GM19452 (cell line): ENCODE data around the gene GRK3.

Source experiments
- ATAC-seq: cut with Tn5 transposase; IDR thresholded peaks from one replicate; pipeline ENCODE4 v1.9.1; 2021; ENCODE audit not compliant: unreplicated experiment

GRK3 gene

DNA sequence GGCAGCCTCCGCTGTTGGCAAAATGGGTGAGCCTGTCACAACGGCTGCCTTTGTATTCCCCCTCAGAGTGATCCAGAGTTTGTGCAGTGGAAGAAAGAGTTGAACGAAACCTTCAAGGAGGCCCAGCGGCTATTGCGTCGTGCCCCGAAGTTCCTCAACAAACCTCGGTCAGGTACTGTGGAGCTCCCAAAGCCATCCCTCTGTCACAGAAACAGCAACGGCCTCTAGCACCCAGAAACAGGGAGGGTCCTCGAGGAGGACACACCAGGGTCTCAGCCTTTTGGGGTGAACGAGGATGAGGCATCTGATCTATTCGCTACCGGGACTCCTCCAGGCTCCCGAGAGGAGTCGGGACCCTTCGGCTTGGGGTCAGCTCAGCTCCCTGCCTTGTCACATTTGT lies 157.7 kb downstream of the GRK3 start:
- no peak for ATAC-seq

DNA sequence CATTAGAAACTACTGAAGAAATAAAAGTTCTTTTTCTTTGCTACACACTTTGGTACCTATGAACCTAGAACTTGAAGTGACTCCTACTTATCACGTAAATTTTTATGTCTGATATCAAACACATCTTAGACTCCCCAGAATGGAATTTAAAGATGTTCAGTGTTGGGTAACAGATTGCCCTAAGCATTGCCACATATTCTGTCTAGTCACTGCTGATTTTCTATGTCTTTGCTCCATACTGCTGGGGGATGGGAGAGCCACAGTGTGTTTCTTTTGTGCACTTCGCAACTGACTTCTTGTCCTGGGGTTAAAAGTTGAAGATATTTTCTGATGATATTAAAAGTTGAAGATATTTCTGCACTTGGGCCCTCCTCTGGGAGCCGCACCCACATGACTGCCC lies 158.2 kb downstream of the GRK3 start:
- ATAC-seq, result no peak

DNA sequence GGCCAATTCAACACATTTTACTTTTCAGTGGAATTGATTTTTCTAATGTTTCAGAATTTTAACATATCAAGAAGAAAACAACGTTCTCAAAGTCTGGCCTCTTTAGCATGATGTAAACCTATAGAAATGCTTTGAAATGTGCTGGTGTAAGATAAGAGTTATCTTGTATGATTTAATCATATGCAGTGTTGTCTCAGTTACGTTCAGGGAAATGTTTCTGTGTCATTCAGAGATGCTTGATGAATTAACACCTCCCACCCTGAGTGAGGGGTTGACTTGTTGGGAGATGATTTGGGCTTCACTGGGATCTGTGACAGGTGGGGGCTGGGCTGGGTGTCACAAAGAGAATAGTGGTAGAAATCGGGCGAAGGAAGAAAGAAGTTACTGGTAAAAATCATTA lies 161.8 kb downstream of the GRK3 start:
- ATAC-seq, result no peak

DNA sequence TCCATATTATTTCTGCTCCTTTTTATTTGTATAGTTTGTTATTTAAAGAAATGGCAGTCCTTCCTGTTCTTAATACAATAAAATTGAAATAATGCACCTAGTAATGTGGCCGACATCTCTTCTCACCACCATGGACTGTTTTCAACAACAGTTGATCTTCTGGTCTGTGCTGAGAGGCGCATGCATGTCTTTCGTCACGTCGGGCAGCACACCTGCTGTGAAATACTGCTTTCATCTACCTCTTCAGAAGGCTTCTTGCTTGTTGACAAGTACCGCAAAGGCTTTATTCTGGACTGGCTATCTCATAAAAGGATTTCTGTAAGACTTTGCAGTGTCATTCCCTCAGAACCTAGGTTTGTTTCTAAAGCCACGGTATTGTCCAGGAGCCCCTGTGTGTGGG lies 163.6 kb downstream of the GRK3 start:
- ATAC-seq, result no peak

DNA sequence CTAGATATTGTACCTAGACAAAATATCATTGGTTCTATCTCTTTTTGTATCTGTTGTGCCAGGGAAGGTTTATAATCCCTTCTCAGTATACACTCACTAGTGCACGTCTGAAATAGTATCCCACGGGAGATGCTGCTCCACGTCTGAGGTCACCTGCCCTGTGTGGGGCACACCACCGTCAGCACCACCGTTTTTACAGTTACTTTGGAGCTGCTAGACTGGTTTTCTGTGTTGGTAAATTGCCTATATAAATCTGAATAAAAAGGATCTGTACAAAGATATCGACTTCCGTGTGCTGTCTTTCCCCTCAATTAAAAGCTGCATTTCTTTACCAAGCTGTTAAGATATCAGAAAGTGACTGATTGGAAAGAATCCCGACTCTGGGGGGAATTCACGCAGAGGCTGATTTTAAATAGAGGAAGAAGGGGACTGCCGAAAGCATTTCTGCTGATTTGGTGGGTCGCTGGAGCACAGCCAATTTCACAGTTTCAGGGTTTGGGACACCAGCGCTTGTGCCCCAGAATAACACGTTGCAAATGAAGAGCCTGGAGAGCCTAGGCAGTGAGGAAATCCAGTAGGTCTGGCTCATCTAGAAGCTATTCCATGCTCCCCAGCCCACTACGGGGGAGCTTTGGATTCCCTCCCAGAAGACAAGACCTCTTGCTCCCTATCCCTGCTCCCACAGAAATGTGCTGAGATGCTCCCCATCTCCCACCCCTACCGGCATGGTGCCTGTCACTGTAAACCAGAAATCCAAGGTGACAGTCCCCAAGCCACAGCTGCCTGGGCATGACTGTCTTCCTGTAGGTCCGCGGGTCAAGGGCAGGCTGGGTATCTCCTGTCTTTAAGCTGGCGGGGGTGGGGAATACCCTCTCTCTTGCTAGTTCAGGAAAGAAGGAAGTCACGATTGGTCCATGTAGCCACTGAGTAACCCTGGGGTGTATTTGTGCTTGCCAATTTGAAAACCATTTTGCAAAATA lies 164.8 kb downstream of the GRK3 start:
- no peak for ATAC-seq

DNA sequence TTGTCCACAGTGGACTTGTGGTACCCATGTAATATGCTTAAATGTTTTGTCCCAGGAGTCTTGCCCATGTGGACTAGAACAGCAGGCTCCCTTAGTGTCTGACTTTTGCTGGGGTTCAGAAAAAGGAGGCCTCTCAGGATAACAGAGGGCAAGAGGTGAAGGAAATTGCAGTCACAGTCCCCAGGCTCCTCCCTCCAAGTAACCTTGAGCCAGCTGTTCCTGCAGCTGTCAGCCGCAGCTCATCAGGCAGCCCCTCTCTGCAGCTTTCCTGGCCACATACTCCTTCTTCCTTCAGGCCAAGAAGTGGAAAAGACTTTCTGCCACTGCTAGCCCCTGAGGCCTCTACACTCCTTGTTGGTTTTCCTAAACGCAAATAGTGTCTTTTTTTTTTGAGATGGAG lies 171.2 kb downstream of the GRK3 start:
- no peak for ATAC-seq

DNA sequence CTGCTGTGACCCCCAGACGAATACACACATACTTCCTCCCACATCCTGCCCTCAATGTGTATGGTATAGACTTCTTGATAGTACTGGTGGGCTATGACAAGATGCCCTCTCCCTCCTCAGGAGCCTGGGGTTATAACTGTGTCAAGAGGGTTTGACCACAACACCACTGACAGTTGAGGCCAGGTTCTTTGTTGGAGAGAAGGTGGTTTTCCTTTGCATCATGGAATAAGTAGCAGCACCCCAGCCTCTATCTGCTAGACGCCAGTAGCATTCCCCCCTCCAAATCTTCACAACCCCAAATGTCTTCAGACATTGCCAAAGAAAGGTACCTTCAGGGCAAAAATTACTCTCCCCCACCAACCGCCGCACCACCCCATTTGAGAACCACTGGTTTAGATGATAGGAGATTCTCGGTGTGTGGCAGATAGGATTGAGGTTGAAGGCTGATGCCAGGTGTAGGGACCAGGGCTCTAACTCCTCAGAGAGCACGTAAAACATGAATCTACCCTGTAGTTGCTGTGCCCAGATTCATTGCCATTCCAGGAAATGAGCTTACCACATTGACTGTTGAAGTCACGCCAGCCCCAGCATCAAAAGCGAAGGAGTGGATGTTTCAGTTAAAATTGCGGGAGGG lies 172.0 kb downstream of the GRK3 start:
- no peak for ATAC-seq

DNA sequence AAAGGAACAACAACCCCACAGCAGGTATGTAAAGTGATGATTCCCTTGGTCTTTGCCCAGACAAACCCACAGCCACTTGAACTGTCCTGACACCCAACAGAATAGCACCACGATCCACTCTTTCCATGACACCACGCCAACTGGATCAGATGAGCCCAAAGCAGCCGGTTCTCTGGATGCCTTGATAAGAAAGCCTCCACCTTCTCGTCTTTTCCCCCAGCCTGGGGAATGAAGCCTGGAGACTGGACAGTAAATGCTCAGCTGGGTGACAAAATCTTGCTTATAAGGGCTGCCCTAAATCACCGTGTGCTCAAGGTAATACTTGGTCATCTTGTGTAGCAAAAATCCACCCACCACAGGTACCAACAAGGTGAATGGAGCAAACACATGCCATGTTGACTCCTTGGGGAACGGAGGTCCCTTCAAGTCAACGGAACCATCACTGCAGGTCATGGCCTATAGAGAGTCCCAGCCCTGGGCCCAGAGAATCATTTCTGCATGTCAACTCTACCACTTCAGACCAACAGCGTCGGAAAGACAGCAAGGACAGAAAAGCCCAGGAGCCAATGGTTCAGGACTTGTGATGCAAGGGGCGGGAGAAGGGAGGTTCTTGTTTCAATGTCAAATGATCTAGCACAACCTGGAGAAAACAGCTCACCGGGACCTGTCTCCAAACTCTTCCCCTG lies 175.3 kb downstream of the GRK3 start:
- no peak for ATAC-seq

DNA sequence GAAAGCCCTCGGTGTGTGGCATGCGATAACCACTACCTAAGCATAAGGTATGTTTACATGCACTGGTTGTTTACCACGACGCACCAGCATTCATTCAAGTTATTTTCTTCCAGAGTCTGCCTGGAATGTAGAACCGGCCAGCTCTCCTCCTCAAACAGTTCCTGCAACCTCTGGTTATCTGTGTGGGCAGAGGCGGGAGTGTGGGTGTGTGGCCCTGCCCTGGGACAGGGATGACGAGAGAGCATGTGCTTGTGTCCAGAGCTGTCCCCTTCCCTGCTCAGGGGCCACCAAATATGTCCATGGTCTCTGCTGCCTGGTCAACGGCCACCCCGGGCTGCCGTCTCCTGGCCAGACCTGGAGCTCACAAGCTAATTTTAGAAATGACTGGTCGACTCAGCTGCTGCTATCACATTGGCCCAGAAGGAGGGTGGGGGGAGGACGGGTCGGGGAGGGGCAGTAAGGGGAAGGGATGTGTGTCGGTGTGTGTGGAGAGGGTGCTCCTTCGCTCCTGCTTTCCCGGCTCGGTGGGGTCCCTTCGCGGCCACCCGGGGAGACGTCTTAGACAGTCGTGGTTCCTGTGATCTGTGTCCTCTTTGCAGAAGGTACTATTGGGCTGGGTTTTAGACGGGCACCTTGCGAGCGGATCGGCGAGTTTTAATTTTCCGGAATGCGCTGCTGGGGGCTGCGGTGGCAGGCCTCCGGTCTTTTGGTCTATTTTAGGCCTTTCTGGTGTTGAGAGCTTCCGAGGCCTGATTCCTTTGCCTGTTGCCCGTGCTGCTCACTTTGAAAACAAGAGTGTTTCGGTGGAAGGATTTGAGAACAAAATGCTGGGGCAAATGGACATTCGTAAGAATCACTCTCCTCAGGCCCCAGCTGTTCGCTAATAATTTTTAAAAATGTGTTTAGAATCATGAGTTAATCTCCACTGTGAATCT lies 177.5 kb downstream of the GRK3 start, which contains the start of gene MYO18B:
Gene MYO18B (plus strand): TSS at position 497 of the 935 bp plus-strand sequence. CDS start 18,905 bp downstream, outside the sequence.
- no peak for ATAC-seq

DNA sequence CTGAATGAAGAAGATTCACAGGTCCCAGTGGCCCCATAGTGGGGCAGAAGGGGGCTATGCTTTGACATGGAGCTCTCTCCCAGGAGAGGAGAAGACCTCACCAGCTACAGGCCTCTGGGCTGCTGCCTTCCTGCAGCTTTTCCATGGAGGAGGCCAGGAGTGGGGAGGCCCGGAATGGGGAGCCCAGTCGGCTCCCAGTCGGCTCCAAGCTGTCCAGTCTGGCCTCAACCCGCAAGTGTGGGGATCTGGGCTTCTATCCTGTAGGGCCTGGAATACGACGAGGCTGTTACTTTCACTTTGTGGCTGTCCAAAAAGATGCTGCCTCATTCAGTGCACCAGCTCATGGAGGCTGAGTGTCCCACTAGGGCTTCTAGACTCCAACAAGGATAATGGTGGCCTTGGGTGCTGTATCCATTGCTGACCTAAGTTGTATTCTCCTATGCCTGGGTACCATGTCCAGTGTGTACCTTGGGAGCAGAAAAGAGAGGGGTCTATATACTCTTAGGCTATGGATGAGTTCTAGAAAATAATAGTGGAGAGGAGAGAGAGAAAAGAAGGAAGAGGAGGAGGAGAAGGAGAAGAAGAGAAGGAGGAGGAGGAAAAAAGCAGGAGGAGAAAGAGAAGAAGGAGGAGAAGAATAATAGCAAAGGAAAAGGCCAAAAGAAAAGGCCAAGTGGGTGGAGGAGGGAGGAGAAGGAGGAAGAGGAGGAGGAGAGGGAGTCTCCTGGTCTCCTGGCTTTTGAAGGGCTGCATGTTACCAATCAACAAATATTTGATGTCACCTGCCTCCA lies 178.6 kb downstream of the GRK3 start:
- no peak for ATAC-seq

DNA sequence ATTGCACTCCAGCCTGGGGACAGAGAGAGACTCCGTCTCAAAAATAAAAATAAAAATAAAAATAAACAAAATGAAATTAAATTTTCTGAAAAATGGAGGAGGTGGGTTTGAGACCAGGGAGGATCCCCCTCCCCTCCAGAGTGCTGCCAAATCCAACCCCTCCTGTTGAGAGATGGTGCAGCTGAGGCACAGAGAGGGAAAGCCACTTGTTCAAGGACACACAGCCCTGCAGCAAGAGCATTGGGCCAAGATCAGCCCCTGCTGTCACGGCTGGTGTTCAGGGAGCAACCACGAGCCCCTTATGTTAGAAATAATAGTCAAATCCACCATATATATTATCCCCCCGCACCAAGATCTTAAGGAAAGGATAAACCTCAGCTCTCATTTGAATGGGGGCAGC lies 180.2 kb downstream of the GRK3 start:
- ATAC-seq, result no peak

DNA sequence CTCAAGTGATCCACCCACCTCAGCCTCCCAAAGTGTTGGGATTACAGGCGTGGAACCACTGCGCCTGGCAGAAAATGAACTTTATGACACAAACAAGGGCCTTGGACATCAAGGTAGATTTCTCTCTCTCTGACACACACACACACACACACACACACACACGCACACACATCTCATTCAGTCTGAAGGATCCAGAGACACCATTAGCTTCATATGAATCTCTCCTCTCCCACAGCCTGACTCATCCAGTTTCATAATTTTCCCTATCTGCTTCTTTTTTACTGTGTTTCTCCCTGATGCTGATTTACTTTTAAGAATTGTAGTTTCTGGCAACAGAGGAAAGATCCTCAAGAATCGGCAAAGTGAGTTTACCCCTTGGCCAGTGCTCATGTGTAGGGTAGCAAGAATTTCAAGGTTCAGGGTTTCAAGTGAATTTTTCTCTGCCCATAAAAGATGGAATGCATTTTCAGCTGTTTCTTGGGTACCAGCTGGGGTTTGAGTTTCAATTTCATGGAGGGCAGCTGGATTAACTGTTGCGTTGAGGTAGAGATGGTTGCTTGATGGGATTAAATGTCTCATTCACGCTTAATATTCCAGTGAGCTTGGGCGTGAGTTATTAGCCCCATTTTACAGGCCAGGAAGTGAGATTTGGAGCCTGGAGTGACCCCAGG lies 181.0 kb downstream of the GRK3 start:
- no peak for ATAC-seq

DNA sequence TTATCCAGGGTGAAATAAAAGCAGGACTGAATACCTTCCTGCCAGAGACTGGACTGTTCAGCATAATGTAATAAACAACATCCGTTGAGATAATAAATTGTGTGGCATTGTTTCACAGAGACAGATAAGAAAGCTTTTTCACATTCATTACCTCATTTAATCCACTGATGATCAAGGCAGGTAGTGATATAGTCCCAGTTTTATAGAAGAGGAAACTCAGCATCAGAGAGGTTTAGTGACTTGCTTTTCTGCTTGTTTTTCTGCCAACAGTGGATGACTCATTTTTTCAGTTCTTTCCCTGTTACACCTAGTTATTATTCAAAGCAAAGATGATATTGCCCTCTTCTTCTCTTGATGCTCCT lies 181.5 kb downstream of the GRK3 start:
- ATAC-seq, result no peak

DNA sequence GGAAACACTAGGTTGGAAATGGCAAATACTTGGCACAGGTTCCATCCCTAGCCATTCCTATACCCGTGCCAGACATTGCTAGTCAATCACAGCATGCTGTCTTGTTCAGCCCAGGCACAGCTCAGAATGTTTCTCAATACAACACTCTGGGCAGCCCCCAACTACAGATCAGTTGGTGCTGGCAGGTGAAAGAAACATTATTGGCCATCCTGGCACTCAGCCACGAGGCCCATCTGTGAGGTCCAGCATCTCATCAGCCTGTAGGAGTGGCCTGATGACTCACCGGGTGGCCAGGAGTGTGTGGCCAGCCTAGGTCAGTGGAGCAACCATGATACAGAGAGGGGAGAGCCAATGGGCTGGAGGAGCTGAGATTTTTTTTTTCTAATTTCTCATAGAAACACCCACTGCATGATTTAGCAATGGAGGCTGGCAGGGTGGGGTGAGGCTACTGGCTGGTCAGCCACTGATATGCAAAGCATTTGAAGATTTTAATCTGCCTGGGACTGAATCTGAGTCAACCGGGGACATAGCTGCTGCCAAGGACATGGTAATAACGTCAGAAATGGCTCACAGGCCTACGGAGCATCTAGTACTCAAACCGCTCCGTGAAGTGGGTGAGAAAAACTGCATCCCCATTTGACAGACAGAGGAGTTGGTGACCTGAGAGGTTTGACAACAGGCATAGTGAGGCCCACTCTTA lies 182.9 kb downstream of the GRK3 start:
- ATAC-seq, result no peak

DNA sequence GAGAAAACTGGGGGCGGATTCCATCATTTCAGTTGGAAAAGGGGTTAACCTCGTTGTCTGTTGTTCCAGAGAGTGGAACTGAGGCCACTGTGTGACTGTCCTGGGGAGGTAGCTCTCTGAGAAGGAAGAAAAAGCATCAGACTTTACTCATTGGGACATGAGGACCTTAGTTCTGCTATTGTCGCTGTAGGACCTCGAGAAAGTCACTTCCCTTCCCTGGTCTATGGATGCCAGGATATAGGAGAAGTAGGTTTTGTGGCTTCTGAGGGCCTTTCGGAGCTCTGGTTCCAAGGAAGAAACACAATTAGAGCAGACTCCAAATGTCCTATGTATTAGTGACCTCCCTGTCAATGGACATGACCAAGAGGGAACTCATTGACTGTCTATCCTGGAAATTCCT lies 183.7 kb downstream of the GRK3 start:
- ATAC-seq, result no peak

DNA sequence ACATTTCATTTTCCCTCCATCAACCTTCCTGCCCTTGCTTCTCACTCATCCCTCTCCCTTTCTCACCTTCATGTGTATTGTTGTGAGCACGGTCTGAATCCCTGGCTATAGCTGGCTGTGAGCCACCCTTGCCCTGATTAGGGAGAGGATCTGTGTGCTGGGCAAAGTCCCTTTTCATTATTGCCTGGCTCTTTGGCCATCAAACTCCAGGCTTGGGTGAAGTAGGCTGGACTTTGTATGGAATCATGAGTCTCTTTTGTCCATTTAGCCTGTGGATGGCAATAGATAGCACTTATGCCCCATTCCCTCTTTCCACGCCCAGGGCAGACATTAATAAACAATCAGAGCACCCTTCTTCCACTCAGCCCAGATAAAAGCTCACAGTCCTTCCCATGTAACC lies 184.2 kb downstream of the GRK3 start:
- no peak for ATAC-seq

DNA sequence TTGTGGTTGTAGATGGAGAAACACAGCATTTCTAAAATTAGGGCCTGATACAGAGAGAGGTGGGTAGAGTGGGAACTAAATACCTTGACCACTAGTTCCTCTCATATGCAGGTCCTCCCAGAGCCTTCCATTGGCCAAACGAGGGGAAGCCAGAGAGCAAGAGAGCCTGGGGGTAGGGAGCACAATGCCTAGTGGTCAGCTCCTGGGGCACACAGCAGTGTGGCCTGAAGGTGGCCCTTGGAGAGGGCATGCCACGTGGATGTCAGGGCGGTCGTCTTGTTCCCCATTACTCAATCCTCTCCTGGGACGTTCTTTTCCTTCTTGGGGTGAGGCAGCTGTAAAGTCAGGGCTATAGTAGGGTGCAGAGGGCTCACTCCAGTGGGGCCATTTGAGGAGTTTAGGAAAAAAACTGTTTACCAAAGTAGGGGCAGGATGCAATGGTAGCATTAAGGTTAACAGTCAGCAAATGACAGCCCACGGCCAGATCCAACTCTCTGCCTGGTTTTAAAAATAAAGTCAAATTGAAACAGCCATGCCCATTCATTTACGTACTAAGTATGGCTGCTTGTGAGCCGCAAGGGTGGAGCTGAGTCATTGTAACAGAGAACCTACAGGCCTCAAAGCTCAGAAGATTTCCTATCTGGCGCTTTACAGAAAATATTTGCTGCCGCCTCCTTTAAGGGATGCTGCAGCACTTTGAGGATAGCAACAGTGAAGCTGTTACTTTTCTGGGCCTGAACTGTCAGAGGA lies 185.1 kb downstream of the GRK3 start:
- no peak for ATAC-seq

DNA sequence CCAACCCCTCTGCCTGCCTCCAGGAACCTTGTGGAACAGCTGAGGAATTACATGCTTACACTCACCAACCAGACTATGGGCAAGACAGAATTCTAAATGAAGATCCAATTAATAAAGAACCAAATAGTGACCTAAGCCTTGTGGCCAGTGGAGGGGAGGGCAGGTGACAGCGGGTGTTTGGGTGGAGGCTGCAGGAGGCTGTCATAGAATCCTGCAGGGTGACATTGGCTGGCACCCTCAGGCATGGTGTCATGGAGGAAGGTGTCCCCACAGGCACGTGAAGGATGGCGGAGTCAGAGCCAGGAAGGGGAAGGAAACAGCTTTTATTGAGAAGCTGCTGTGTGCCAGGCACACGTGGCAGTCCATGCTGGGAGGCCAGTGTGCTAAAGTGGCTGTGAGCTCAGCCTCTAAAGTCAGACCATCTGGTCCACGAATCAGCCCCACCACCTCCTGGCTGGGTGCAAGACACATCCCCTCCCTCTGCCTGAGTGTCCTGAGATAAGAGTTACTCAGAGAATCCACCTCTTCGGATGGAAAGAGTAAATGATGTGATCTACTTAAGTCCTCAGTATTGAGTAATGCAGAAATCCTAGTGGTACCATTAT lies 186.2 kb downstream of the GRK3 start:
- no peak for ATAC-seq
